H1 (cell line): ENCODE results near the gene BLVRA. TPM values are rescaled to one million over a fixed set of nuclear protein-coding genes. Genes with fewer than 3 reads are reported as not detected.

ENCODE experiments used
- CTCF ChIA-PET: fragments of 300-600 bp; sonication (Branson Sonifier 250); formaldehyde crosslinking; loops from one replicate; lab custom pipeline; 2021; ENCODE audit not compliant: partially characterized antibody; lab: Charles Lee
- POLR2A ChIA-PET: fragments of 300-600 bp; sonication (Branson Sonifier 250); formaldehyde crosslinking; loops from one replicate; lab custom pipeline; 2021; ENCODE audit warnings: inconsistent platforms; ENCODE audit not compliant: partially characterized antibody; lab: Charles Lee
- DNase-seq, 2 experiments: peaks; one replicate each; pipeline versions ENCODE4 v3.0.0 to v3.0.0-alpha.2; 2010 to 2022; ENCODE audit warnings: low spot score in 2 of 2, low read depth in 1 of 2, mixed read lengths in 1 of 2
- FAIRE-seq: peaks from 2 replicates; lab custom pipeline; 2011; peaks lifted over from hg19 to GRCh38; lab: Jason Lieb, UNC
- H2AFZ ChIP-seq: 2 replicates; pipeline ENCODE4 v1.8.1; 2012; ENCODE audit warnings: low read length, inconsistent platforms
- H2AK5ac ChIP-seq: 2 replicates; pipeline ENCODE4 v1.6.1; 2013; ENCODE audit warnings: low read depth, low read length
- H2BK120ac ChIP-seq: replicated peaks from 2 replicates; pipeline ENCODE3; 2013; ENCODE audit warnings: low read depth, low read length, inconsistent platforms
- H2BK12ac ChIP-seq: 2 replicates; pipeline ENCODE4 v1.6.1; 2013; ENCODE audit warnings: low read depth, low read length
- H2BK15ac ChIP-seq: 2 replicates; pipeline ENCODE4 v1.6.1; 2013; ENCODE audit warnings: low read length
- H2BK20ac ChIP-seq: 2 replicates; pipeline ENCODE4 v1.6.1; 2013; ENCODE audit warnings: low read length
- H2BK5ac ChIP-seq: 2 replicates; pipeline ENCODE4 v1.6.1; 2013; ENCODE audit warnings: low read depth, low read length
- H3K14ac ChIP-seq: 2 replicates; pipeline ENCODE4 v1.6.1; 2013; ENCODE audit warnings: inconsistent platforms; ENCODE audit not compliant: insufficient read length
- H3K18ac ChIP-seq: 2 replicates; pipeline ENCODE4 v1.6.1; 2013; ENCODE audit warnings: low read length; ENCODE audit errors: extremely low read depth
- H3K23ac ChIP-seq: 2 replicates; pipeline ENCODE4 v1.6.1; 2013; ENCODE audit warnings: inconsistent platforms; ENCODE audit not compliant: insufficient read length
- H3K23me2 ChIP-seq: 2 replicates; pipeline ENCODE4 v1.6.1; 2013; ENCODE audit warnings: low read depth, low read length
- H3K27ac ChIP-seq: 2 replicates; pipeline ENCODE4 v1.6.1; 2011; ENCODE audit warnings: low read depth, low read length, inconsistent platforms
- H3K27me3 ChIP-seq, 4 experiments: replicated peaks in 1 of 4; 1 replicate in 1 of 4; 2 replicates in 3 of 4; pipeline versions ENCODE4 v1.6.1 to v1.8.1; 2011 to 2013; ENCODE audit warnings: low read length in 3 of 4, mild to moderate bottlenecking in 3 of 4, inconsistent platforms in 2 of 4, mixed read lengths in 2 of 4, moderate library complexity in 1 of 4; ENCODE audit not compliant: control insufficient read depth in 3 of 4, insufficient read depth in 3 of 4; ENCODE audit errors: extremely low read depth in 1 of 4
- H3K36me3 ChIP-seq, 4 experiments: 2 replicates each; pipeline versions ENCODE4 v1.6.1 to v1.8.1; 2011 to 2013; ENCODE audit warnings: mild to moderate bottlenecking in 4 of 4, low read length in 3 of 4, moderate library complexity in 2 of 4, control low read depth in 1 of 4, inconsistent platforms in 1 of 4; ENCODE audit not compliant: insufficient read depth in 4 of 4, control insufficient read depth in 2 of 4
- H3K4ac ChIP-seq: replicated peaks from 2 replicates; pipeline ENCODE3; 2013; ENCODE audit warnings: low read length, low read depth, mixed read lengths, inconsistent platforms; ENCODE audit not compliant: insufficient read length
- H3K4me1 ChIP-seq, 4 experiments: replicated peaks in 1 of 4; 1 replicate in 1 of 4; 2 replicates in 3 of 4; pipeline versions ENCODE4 v1.6.1 to v1.8.1; 2011 to 2013; ENCODE audit warnings: low read length in 3 of 4, inconsistent platforms in 2 of 4, mixed read lengths in 1 of 4; ENCODE audit not compliant: insufficient read depth in 4 of 4, control insufficient read depth in 3 of 4
- H3K4me2 ChIP-seq, 2 experiments: 2 replicates each; pipeline versions ENCODE4 v1.6.1 to v1.8.1; 2011 to 2013; ENCODE audit warnings: low read depth in 2 of 2, low read length in 2 of 2, control low read depth in 1 of 2, inconsistent platforms in 1 of 2, mild to moderate bottlenecking in 1 of 2; ENCODE audit not compliant: insufficient read depth in 1 of 2
- H3K4me3 ChIP-seq, 4 experiments: fragments of 200-600, 300-600 bp in 1 of 4; sonication (generic), shearing (Covaris generic), sonication (Bioruptor Twin) in 1 of 4; 2 replicates each; pipeline versions ENCODE4 v1.5.1 to v1.8.1; 2011 to 2016; ENCODE audit warnings: low read length in 4 of 4, low read depth in 3 of 4, control low read depth in 2 of 4, inconsistent platforms in 2 of 4, mild to moderate bottlenecking in 2 of 4, mixed read lengths in 1 of 4, moderate library complexity in 1 of 4; ENCODE audit not compliant: insufficient read depth in 2 of 4; ENCODE audit errors: extremely low read depth in 1 of 4
- H3K56ac ChIP-seq: replicated peaks from 2 replicates; pipeline ENCODE3; 2013; ENCODE audit warnings: low read depth, mild to moderate bottlenecking, mixed read lengths, low read length, inconsistent platforms; ENCODE audit not compliant: insufficient read length
- H3K79me1 ChIP-seq: 2 replicates; pipeline ENCODE4 v1.6.1; 2013; ENCODE audit warnings: low read depth, low read length, control low read depth
- H3K79me2 ChIP-seq, 2 experiments: 2 replicates each; pipeline versions ENCODE4 v1.6.1 to v1.8.1; 2012 to 2013; ENCODE audit warnings: low read length in 2 of 2, mild to moderate bottlenecking in 2 of 2, inconsistent platforms in 1 of 2; ENCODE audit not compliant: insufficient read depth in 2 of 2, control insufficient read depth in 1 of 2
- H3K9ac ChIP-seq, 4 experiments: replicated peaks in 1 of 4; 1 replicate in 1 of 4; 2 replicates in 3 of 4; pipeline versions ENCODE4 v1.6.1 to v1.8.1; 2011 to 2013; ENCODE audit warnings: low read depth in 3 of 4, low read length in 3 of 4, control low read depth in 2 of 4, mild to moderate bottlenecking in 2 of 4, moderate library complexity in 2 of 4, inconsistent platforms in 1 of 4; ENCODE audit errors: extremely low read depth in 1 of 4
- H3K9me3 ChIP-seq, 2 experiments: 2 replicates each; pipeline versions ENCODE4 v1.6.1 to v1.8.1; 2012 to 2013; ENCODE audit warnings: mild to moderate bottlenecking in 2 of 2, moderate library complexity in 2 of 2, control low read depth in 1 of 2, inconsistent platforms in 1 of 2, low read depth in 1 of 2, low read length in 1 of 2, mixed read lengths in 1 of 2; ENCODE audit not compliant: insufficient read depth in 2 of 2
- H4K20me1 ChIP-seq, 2 experiments: replicated peaks in 1 of 2; 2 replicates each; pipeline versions ENCODE3 to v1.8.1; 2011 to 2013; ENCODE audit warnings: inconsistent platforms in 2 of 2, low read length in 2 of 2, mild to moderate bottlenecking in 1 of 2; ENCODE audit not compliant: insufficient read depth in 2 of 2, control insufficient read depth in 1 of 2
- H4K5ac ChIP-seq: 2 replicates; pipeline ENCODE4 v1.6.1; 2013; ENCODE audit warnings: low read length, low read depth, mixed read lengths, inconsistent platforms; ENCODE audit not compliant: insufficient read length
- H4K8ac ChIP-seq: 2 replicates; pipeline ENCODE4 v1.8.0; 2013; ENCODE audit warnings: mild to moderate bottlenecking, moderate library complexity, low read length, inconsistent platforms; ENCODE audit not compliant: insufficient read depth; ENCODE audit errors: extremely low read depth
- H4K91ac ChIP-seq: replicated peaks from 2 replicates; pipeline ENCODE3; 2013; ENCODE audit warnings: low read length, mixed read lengths, inconsistent platforms; ENCODE audit not compliant: insufficient read length
- ASH2L ChIP-seq: fragments of 200-600, 300-600 bp; sonication (generic); IDR thresholded peaks from one replicate; pipeline ENCODE4 v1.7.1; 2017; ENCODE audit warnings: low read length
- GABPA ChIP-seq: IDR thresholded peaks from 2 replicates; pipeline ENCODE4 v1.6.1; 2011; ENCODE audit warnings: mild to moderate bottlenecking, low read length, moderate library complexity, borderline replicate concordance; ENCODE audit not compliant: insufficient read depth
- KDM4A ChIP-seq: IDR thresholded peaks from one replicate; pipeline ENCODE4 v1.7.1; 2012; ENCODE audit warnings: low read depth, mild to moderate bottlenecking, moderate library complexity, low read length, inconsistent platforms; ENCODE audit not compliant: severe bottlenecking
- NANOG ChIP-seq: IDR thresholded peaks from 2 replicates; pipeline ENCODE4 v1.6.1; 2011; ENCODE audit warnings: low read length, low read depth, mild to moderate bottlenecking, inconsistent platforms; ENCODE audit not compliant: insufficient read depth, poor library complexity, severe bottlenecking
- SIN3A ChIP-seq, 2 experiments: IDR thresholded peaks in 1 of 2; conservative IDR thresholded peaks in 1 of 2; 2 replicates each; pipeline ENCODE4 v1.6.1; 2011 to 2012; ENCODE audit warnings: low read length in 2 of 2, improper control_type of control experiment in 1 of 2, low read depth in 1 of 2, mild to moderate bottlenecking in 1 of 2
- SUZ12 ChIP-seq: fragments of 200-600 bp; sonication (generic); IDR thresholded peaks from 2 replicates; pipeline ENCODE4 v1.6.1; 2012; ENCODE audit warnings: mild to moderate bottlenecking, inconsistent platforms, low read length, moderate library complexity, mixed read lengths
- TAF1 ChIP-seq: IDR thresholded peaks from 2 replicates; pipeline ENCODE4 v1.6.1; 2011; ENCODE audit warnings: mild to moderate bottlenecking, low read depth, low read length
- WGBS, 2 experiments: shearing (Covaris generic) in 1 of 2; methylation state at CpG; one replicate each; pipeline versions ENCODE4 v1.1.6 to v1.1.7; 2013 to 2015; ENCODE audit warnings: low lambda C conversion rate in 2 of 2, mixed read lengths in 2 of 2, inconsistent platforms in 1 of 2, low coverage in 1 of 2, missing lambda C conversion rate in 1 of 2; ENCODE audit not compliant: insufficient replicate concordance in 2 of 2, insufficient coverage in 1 of 2, insufficient read length in 1 of 2; ENCODE audit errors: extremely low coverage in 1 of 2, missing lambda C conversion rate in 1 of 2; 5-methylcytosine and 5-hydroxymethylcytosine counted together
- polyA plus RNA-seq, 7 experiments: library from polyadenylated mRNA; depleted of rRNA in 3 of 7; stranded (reverse) in 5 of 7; unstranded in 2 of 7; fragments of >200 nt in 5 of 7; fragments of 200-250 nt in 2 of 7; gene quantifications; 1 replicate in 5 of 7; 2 replicates in 1 of 7; 4 replicates in 1 of 7; pipeline versions ENCODE4 v1.2.1 to v1.2.3, GENCODE V29; 2011 to 2013; ENCODE audit warnings: missing spikeins in 2 of 7, mixed read lengths in 2 of 7
- total RNA-seq: library from RNA; stranded (reverse); fragmentation: NEBNext Ultra II Directional; extraction: Animal tissue kit (Norgen Biotek cat#: 25700); gene quantifications from 2 replicates; pipeline ENCODE4 v1.2.1, GENCODE V29; 2021
- TF ChIP-seq, protein P1 (sequence below): IDR thresholded peaks from 2 replicates; pipeline ENCODE4 v1.6.1; 2012; ENCODE audit warnings: inconsistent platforms
- TF ChIP-seq, protein P2 (sequence below): IDR thresholded peaks from 2 replicates; pipeline ENCODE4 v1.6.1; 2012; ENCODE audit warnings: inconsistent platforms

Gene BLVRA
- total and polyA plus RNA-seq, 2 of the 8 experiments (the other 6 are each of a cell fraction or from before 2014, with no cell fraction given), result 16.1 to 37.1 TPM

DNA sequence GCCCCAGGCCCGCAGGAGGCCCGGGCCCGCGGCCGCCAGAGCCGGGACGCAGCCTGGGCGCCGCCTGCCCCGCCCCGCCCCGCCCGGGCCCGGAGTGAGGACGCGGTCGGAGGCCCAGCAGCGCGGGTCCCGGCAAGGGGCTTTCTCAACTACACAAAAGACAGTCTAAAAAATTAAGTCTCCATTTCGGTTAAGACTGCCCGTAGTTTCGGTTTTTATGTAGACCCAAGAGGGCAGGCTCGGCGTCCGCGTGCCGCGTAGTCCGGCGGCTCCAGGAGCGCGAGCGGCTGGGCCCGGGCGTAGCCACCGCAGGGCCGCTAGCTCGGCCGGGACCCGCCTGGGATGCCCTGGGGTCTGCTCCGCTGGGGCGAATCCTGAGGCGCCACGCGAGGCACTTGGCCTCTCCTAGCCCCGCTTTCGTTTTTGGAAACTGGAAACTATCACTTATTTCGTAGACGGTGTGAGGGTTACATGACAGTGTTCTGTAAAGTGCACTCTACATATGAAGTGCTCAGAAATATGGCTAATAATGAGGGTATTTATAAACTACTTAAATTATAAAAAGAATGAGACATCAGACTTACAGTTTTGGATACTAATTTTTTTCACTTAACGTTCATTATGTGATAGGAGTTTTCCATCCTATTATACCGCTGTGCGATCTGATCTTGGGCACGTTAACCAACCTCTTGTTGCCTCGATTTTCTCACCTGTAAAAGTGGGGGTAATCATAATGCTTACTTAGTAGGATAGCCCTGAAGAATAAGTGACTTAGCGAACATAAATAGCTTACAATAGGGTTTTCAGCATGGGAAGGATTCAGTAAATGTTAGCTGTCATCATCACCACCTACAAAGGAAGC lies 573 bp downstream of the BLVRA start:
- ChIA-PET POLR2A (interaction anchor here (0.6 to 2.1 kb wide), 4 partner anchors 12 to 36 kb away, joined by 3 to 12 read pairs (median 5); partner anchors contain the start of gene COA1), CTCF (interaction anchor here (0.8 to 1.2 kb wide), 3 partner anchors 10 to 304 kb away, joined by 3 to 4 read pairs (median 3); no protein-coding TSS in a partner anchor)
- H3K4me2 ChIP-seq, result peak overlapping the region; percentile 63 to 75
- no peak overlapping the region for H2AK5ac ChIP-seq
- H3K79me2 ChIP-seq, result no peaks in the 10 kb centered on the region
- no peak overlapping the region for H3K4ac ChIP-seq
- H3K79me1 ChIP-seq, result peaks cover 3% of the 10 kb centered on the region; the same call in 1 of the 2 replicates
- peak overlapping the region; percentile 49; the same call in 1 of the 2 replicates for H2AFZ ChIP-seq
- no peak overlapping the region for H3K27ac ChIP-seq
- no peak overlapping the region for H3K56ac ChIP-seq
- H4K20me1 ChIP-seq, result no peaks in the 10 kb centered on the region
- FAIRE-seq (no peak), DNase-seq (peak in 1 of 2 experiments; percentile 82)
- WGBS, 2 experiments, result 7% methylated on average over 54 of the region's 56 CpGs; no CpG with 5 or more reads in 1 of the 2 experiments
- no peak overlapping the region for H3K18ac ChIP-seq
- TF ChIP-seq SIN3A (conservative IDR thresholded peaks at IDR 0.05 in 1 of 2, IDR thresholded peaks at IDR 0.05 in 1 of 2; ENCODE audit: low read depth in 1 of 2, low read length in 2 of 2) (peak in 1 of 2 experiments; percentile 21; a peak in 1 of 4 replicates), ASH2L (no peak), KDM4A (peak; percentile 24), NANOG (no peak), TAF1 (0 out of 2 replicates have a peak, but pooled peaks have one; percentile 22), GABPA (0 out of 2 replicates have a peak, but pooled peaks have one; percentile 30), SUZ12 (0 out of 2 replicates have a peak, but pooled peaks have one; percentile 35)
- TF ChIP-seq, protein P1, sequence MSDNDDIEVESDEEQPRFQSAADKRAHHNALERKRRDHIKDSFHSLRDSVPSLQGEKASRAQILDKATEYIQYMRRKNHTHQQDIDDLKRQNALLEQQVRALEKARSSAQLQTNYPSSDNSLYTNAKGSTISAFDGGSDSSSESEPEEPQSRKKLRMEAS, result 0 out of 2 replicates have a peak, but pooled peaks have one; percentile 13
- TF ChIP-seq, protein P2, sequence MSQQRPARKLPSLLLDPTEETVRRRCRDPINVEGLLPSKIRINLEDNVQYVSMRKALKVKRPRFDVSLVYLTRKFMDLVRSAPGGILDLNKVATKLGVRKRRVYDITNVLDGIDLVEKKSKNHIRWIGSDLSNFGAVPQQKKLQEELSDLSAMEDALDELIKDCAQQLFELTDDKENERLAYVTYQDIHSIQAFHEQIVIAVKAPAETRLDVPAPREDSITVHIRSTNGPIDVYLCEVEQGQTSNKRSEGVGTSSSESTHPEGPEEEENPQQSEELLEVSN, result peak; percentile 26; the same call in 1 of the 2 replicates
- no peak overlapping the region for H3K14ac ChIP-seq
- no peak overlapping the region for H4K5ac ChIP-seq
- no peak overlapping the region; a peak in 2 of 7 replicates for H3K9ac ChIP-seq
- H3K23ac ChIP-seq, result no peak overlapping the region
- peaks cover 4% of the 10 kb centered on the region for H3K23me2 ChIP-seq
- no peak overlapping the region for H2BK120ac ChIP-seq
- H3K36me3 ChIP-seq, result no peaks in the 10 kb centered on the region
- no peaks in the 10 kb centered on the region for H3K9me3 ChIP-seq
- no peak overlapping the region for H4K8ac ChIP-seq
- peaks cover 0 to 11% (median 6%) of the 10 kb centered on the region in 4 experiments; a peak in 5 of 7 replicates for H3K4me1 ChIP-seq
- no peak overlapping the region for H2BK5ac ChIP-seq
- H2BK12ac ChIP-seq, result no peak overlapping the region
- H3K4me3 ChIP-seq, result peak overlapping the region; percentile 51 to 92 (median 70)
- no peak overlapping the region for H2BK15ac ChIP-seq
- no peak overlapping the region for H2BK20ac ChIP-seq
- H4K91ac ChIP-seq, result no peak overlapping the region
- peaks cover 0 to 10% (median 8%) of the 10 kb centered on the region in 4 experiments; a peak in 4 of 7 replicates for H3K27me3 ChIP-seq
